ENCODE results near the gene EYS.

The EYS gene

DNA sequence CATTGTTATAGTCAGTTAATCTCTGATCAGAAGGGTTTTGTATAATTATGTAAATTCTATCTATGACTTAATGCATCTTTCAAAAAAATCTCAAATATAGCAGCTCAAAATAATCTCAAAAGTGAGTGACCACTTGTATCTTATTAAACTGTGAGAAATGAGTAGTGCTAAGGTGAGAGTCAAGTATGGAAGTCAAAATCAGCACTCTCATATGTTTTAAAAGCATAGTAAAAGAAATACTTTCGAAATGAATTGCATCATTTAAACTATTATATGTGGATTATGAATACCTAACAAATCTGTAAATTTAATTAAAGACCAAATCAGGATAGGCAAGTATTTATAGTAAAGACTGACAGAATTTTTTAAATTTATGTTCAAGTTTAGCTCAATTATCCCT, 1425.9 kb downstream of the EYS start:
- TF ChIP-seq, protein P1, sequence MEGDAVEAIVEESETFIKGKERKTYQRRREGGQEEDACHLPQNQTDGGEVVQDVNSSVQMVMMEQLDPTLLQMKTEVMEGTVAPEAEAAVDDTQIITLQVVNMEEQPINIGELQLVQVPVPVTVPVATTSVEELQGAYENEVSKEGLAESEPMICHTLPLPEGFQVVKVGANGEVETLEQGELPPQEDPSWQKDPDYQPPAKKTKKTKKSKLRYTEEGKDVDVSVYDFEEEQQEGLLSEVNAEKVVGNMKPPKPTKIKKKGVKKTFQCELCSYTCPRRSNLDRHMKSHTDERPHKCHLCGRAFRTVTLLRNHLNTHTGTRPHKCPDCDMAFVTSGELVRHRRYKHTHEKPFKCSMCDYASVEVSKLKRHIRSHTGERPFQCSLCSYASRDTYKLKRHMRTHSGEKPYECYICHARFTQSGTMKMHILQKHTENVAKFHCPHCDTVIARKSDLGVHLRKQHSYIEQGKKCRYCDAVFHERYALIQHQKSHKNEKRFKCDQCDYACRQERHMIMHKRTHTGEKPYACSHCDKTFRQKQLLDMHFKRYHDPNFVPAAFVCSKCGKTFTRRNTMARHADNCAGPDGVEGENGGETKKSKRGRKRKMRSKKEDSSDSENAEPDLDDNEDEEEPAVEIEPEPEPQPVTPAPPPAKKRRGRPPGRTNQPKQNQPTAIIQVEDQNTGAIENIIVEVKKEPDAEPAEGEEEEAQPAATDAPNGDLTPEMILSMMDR (IDR thresholded peaks at IDR 0.05; ENCODE audit: extremely low read depth, missing control alignments): no peak
- no peak for DNase-seq (ENCODE audit: low spot score)

DNA sequence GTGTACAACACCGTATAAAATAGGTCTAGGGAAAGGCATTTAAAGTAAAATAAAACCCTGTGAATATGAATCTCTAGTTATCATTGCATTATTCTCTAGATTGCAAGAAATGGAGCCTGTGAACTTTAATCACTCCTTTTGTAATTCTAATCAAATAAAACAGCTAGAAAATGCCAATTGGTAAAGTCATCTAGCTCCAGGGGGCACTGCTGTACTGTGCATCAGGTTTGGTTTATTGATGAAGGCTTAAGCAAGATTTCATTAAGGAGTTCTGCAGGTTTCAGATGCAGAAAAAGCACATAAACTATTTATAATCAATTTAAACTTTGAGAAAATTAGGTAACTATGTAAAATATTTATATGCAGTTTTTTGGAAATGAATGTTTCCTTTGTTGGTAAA, 1426.5 kb downstream of the EYS start:
- DNase-seq (ENCODE audit: low spot score): peak; percentile 10
- TF ChIP-seq, protein P1 (IDR thresholded peaks at IDR 0.05; ENCODE audit: extremely low read depth, missing control alignments): peak; percentile 30

- TF ChIP-seq, protein P1 (IDR thresholded peaks at IDR 0.05; ENCODE audit: extremely low read depth, missing control alignments): no peak
- DNase-seq (ENCODE audit: low spot score): no peak
Observed at GRCh38 chr6:64270083-64270482, 1436.9 kb downstream of the EYS start.

- DNase-seq (ENCODE audit: low spot score): peak; percentile 18
- TF ChIP-seq, protein P1 (IDR thresholded peaks at IDR 0.05; ENCODE audit: extremely low read depth, missing control alignments): no peak
Observed at GRCh38 chr6:64266351-64266821, 1440.6 kb downstream of the EYS start.

DNA sequence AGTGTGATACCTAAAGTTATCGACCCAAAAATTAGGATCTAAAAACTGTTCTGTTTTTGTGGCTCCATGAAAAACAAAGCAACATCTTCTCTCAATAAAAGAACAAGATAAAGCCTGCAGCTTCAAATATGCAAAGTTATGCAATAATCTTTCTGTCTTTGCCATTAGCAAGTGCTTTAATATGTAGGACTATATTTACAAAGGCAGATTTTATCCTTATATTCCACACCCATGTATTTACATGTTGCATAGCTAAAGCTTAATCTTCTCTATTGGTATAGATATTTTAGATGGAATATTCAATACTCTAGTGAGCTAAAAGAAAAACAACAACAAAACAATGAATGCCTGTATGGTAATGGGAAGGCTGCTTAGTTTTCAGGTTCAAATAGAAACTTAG, 1443.2 kb downstream of the EYS start:
- TF ChIP-seq, protein P1 (IDR thresholded peaks at IDR 0.05; ENCODE audit: extremely low read depth, missing control alignments): no peak
- no peak for DNase-seq (ENCODE audit: low spot score)

- TF ChIP-seq, protein P1 (IDR thresholded peaks at IDR 0.05; ENCODE audit: extremely low read depth, missing control alignments): no peak
- no peak for DNase-seq (ENCODE audit: low spot score)
Observed at GRCh38 chr6:64259372-64259771, 1447.7 kb downstream of the EYS start.

- TF ChIP-seq, protein P1 (IDR thresholded peaks at IDR 0.05; ENCODE audit: extremely low read depth, missing control alignments): no peak
- DNase-seq (ENCODE audit: low spot score): no peak
Observed at GRCh38 chr6:64258752-64259151, 1448.3 kb downstream of the EYS start.

Data from GM20000 (cell line).